GM23338 (cell line): ENCODE measurements around the gene LENEP. TPM values are rescaled to one million over a fixed set of nuclear protein-coding genes. Genes with fewer than 3 reads are reported as not detected.

Source experiments
- ATAC-seq: fragments of 200-7000 bp; cut with Tn5 transposase; 3 replicates; pipeline ENCODE4 v1.9.1; 2020
- DNase-seq: peaks from one replicate; pipeline ENCODE4 v3.0.0-alpha.2; 2015; ENCODE audit warnings: low spot score
- H2AFZ ChIP-seq: fragments of 200-600 bp; sonication (generic); 2 replicates; pipeline ENCODE4 v1.8.0; 2016; ENCODE audit warnings: antibody characterized with exemption, mild to moderate bottlenecking, moderate library complexity
- H3F3A ChIP-seq: fragments of 200-600 bp; sonication (generic); replicated peaks from 2 replicates; pipeline ENCODE4 v1.8.0; 2017; ENCODE audit warnings: antibody characterized with exemption, mixed run types, low read depth
- H3K27ac ChIP-seq: fragments of 200-600 bp; sonication (generic); 2 replicates; pipeline ENCODE4 v1.6.1; 2016; ENCODE audit warnings: low read depth
- H3K27me3 ChIP-seq: fragments of 200-600 bp; sonication (generic); 2 replicates; pipeline ENCODE4 v1.8.0; 2016; ENCODE audit warnings: mild to moderate bottlenecking, mixed run types, moderate library complexity; ENCODE audit not compliant: insufficient read depth
- H3K36me3 ChIP-seq: fragments of 200-600 bp; sonication (generic); 2 replicates; pipeline ENCODE4 v1.8.0; 2016; ENCODE audit warnings: mild to moderate bottlenecking; ENCODE audit not compliant: insufficient read depth
- H3K4me1 ChIP-seq: fragments of 200-600 bp; sonication (generic); 2 replicates; pipeline ENCODE4 v1.8.0; 2016; ENCODE audit warnings: mild to moderate bottlenecking, moderate library complexity; ENCODE audit not compliant: insufficient read depth
- H3K4me2 ChIP-seq: fragments of 200-600 bp; sonication (generic); 2 replicates; pipeline ENCODE4 v1.7.1; 2017; ENCODE audit warnings: mixed run types
- H3K4me3 ChIP-seq: fragments of 200-600 bp; sonication (generic); 2 replicates; pipeline ENCODE4 v1.6.1; 2016; ENCODE audit warnings: mixed run types
- H3K79me2 ChIP-seq: fragments of 200-600 bp; sonication (generic); replicated peaks from 2 replicates; pipeline ENCODE4 v1.8.0; 2017; ENCODE audit warnings: mild to moderate bottlenecking; ENCODE audit not compliant: insufficient read depth
- H3K9me2 ChIP-seq: fragments of 200-600 bp; sonication (generic); 2 replicates; pipeline ENCODE4 v1.8.0; 2017; ENCODE audit not compliant: insufficient read depth
- H4K20me1 ChIP-seq: fragments of 200-600 bp; sonication (generic); replicated peaks from 2 replicates; pipeline ENCODE4 v1.8.0; 2017; ENCODE audit warnings: mild to moderate bottlenecking; ENCODE audit not compliant: insufficient read depth
- H3K27ac Mint-ChIP-seq: 2 replicates; pipeline ENCODE4 v1.8.0; 2020; ENCODE audit warnings: inconsistent platforms, mild to moderate bottlenecking, moderate library complexity, mixed read lengths
- H3K27me3 Mint-ChIP-seq: 3 replicates; pipeline ENCODE4 v1.8.0; 2022; ENCODE audit warnings: low read depth, mild to moderate bottlenecking, moderate library complexity, mixed read lengths, inconsistent platforms; ENCODE audit not compliant: insufficient read depth, poor library complexity
- H3K36me3 Mint-ChIP-seq: 3 replicates; pipeline ENCODE4 v1.8.0; 2021; ENCODE audit warnings: low read depth, mild to moderate bottlenecking, inconsistent platforms, moderate library complexity, mixed read lengths
- H3K4me1 Mint-ChIP-seq: 3 replicates; pipeline ENCODE4 v1.8.0; 2020; ENCODE audit warnings: mild to moderate bottlenecking, inconsistent platforms, mixed read lengths
- H3K4me3 Mint-ChIP-seq: 3 replicates; pipeline ENCODE4 v1.8.0; 2021; ENCODE audit warnings: moderate library complexity, mild to moderate bottlenecking, inconsistent platforms, mixed read lengths
- H3K9me3 Mint-ChIP-seq: 3 replicates; pipeline ENCODE4 v1.8.0; 2020; ENCODE audit warnings: moderate library complexity, mild to moderate bottlenecking, inconsistent platforms, mixed read lengths
- CREB1 ChIP-seq: fragments of 250-450 bp; sonication (Bioruptor Pico); IDR thresholded peaks from 2 replicates; pipeline ENCODE4 v1.5.0; 2020; ENCODE audit warnings: low read depth, mild to moderate bottlenecking, moderate library complexity
- ETS1 ChIP-seq: IDR thresholded peaks from 2 replicates; pipeline ENCODE4 v1.6.1; 2016; ENCODE audit warnings: antibody characterized with exemption
- EZH2 ChIP-seq: fragments of 200-600 bp; sonication (generic); IDR thresholded peaks from one replicate; pipeline ENCODE4 v1.8.0; 2017; ENCODE audit warnings: antibody characterized with exemption, mild to moderate bottlenecking, low read depth; ENCODE audit not compliant: unreplicated experiment
- NANOG ChIP-seq: IDR thresholded peaks from 2 replicates; pipeline ENCODE4 v1.6.1; 2016; ENCODE audit warnings: antibody characterized with exemption, borderline replicate concordance
- POLR2AphosphoS5 ChIP-seq: IDR thresholded peaks from 2 replicates; pipeline ENCODE4 v1.6.1; 2016; ENCODE audit warnings: antibody characterized with exemption, low read depth
- STAT1 ChIP-seq: IDR thresholded peaks from one replicate; pipeline ENCODE4 v1.6.1; 2016; ENCODE audit warnings: antibody characterized with exemption; ENCODE audit not compliant: unreplicated experiment
- ZNF114 ChIP-seq: fragments of 250-450 bp; sonication (Bioruptor Pico); IDR thresholded peaks from 2 replicates; pipeline ENCODE4 v1.5.0; 2020; ENCODE audit warnings: mild to moderate bottlenecking, moderate library complexity
- ZNF331 ChIP-seq: fragments of 250-450 bp; sonication (Bioruptor Pico); IDR thresholded peaks from 2 replicates; pipeline ENCODE4 v1.5.0; 2020; ENCODE audit warnings: low read depth, mild to moderate bottlenecking, moderate library complexity
- ZNF462 ChIP-seq: fragments of 250-450 bp; sonication (Bioruptor Pico); IDR thresholded peaks from 2 replicates; pipeline ENCODE4 v1.5.0; 2020; ENCODE audit warnings: mild to moderate bottlenecking, moderate library complexity
- polyA plus RNA-seq: library from polyadenylated mRNA; unstranded; fragments of >200 nt; fragmentation: Nextera tagmentation; extraction: Ambion mirVana; gene quantifications from 2 replicates; pipeline ENCODE4 v1.2.1, GENCODE V29; 2016
- total RNA-seq: library from RNA; depleted of rRNA; stranded (reverse); fragments of >200 nt; shearing (Covaris generic); gene quantifications from 2 replicates; pipeline ENCODE4 v1.2.3, GENCODE V29; 2014

Gene LENEP
- total and polyA plus RNA-seq, 2 experiments from 2014 or later, result 1.6 TPM; not detected in 1

GRCh38 chr1:155019377-155020245 is 26.2 kb downstream of the LENEP start:
- peaks cover 19% of the 10 kb centered on the region for H3K4me1 ChIP-seq
- ATAC-seq (no peak), DNase-seq (no peak)
- 0 out of 2 replicates have a peak overlapping the region, but pooled peaks have one; percentile 30 for H3K27ac Mint-ChIP-seq
- no peaks in the 10 kb centered on the region for H3K27me3 ChIP-seq
- peak overlapping the region; percentile 33; the same call in 1 of the 3 replicates for H3K4me3 Mint-ChIP-seq
- H3K4me3 ChIP-seq, result no peak overlapping the region
- no peaks in the 10 kb centered on the region for H3F3A ChIP-seq
- no peaks in the 10 kb centered on the region for H3K79me2 ChIP-seq
- H3K4me1 Mint-ChIP-seq, result peaks cover 40% of the 10 kb centered on the region
- H3K4me2 ChIP-seq, result no peak overlapping the region
- no peaks in the 10 kb centered on the region for H3K36me3 ChIP-seq
- H2AFZ ChIP-seq, result no peak overlapping the region
- no peaks in the 10 kb centered on the region for H3K9me2 ChIP-seq
- no peak overlapping the region for H3K27ac ChIP-seq
- H4K20me1 ChIP-seq, result 0 out of 2 replicates have a peak, but pooled peaks cover 3% of the 10 kb centered on the region
- H3K9me3 Mint-ChIP-seq, result no peaks in the 10 kb centered on the region
- no peak for TF ChIP-seq ETS1
- TF ChIP-seq ZNF331 (CRISPR knock-in tag), result no peak
- peaks cover 17% of the 10 kb centered on the region for H3K36me3 Mint-ChIP-seq
- H3K27me3 Mint-ChIP-seq, result peaks cover 22% of the 10 kb centered on the region

GRCh38 chr1:155022136-155022926 is 28.9 kb downstream of the LENEP start:
- Mint-ChIP-seq H3K27ac (no peak overlapping the region), H3K27me3 (peaks cover 28% of the 10 kb centered on the region), H3K9me3 (no peaks in the 10 kb centered on the region), H3K36me3 (peaks cover 4% of the 10 kb centered on the region; the same call in 2 of the 3 replicates), H3K4me3 (no peak overlapping the region), H3K4me1 (peaks cover 31% of the 10 kb centered on the region)
- TF ChIP-seq STAT1, result no peak
- TF ChIP-seq ZNF331 (CRISPR knock-in tag), result no peak
- no peak for TF ChIP-seq CREB1 (CRISPR knock-in tag)
- TF ChIP-seq NANOG, result no peak
- no peak for TF ChIP-seq ZNF462 (CRISPR knock-in tag)
- TF ChIP-seq POLR2AphosphoS5, result no peak
- no peak for TF ChIP-seq EZH2
- TF ChIP-seq ZNF114 (CRISPR knock-in tag), result no peak
- no peak for ATAC-seq
- Histone ChIP-seq H3K4me3 (no peak overlapping the region), H3K4me1 (peaks cover 11% of the 10 kb centered on the region), H2AFZ (no peak overlapping the region), H3K79me2 (no peaks in the 10 kb centered on the region), H4K20me1 (0 out of 2 replicates have a peak, but pooled peaks cover 3% of the 10 kb centered on the region), H3F3A (no peaks in the 10 kb centered on the region), H3K9me2 (no peaks in the 10 kb centered on the region), H3K27ac (no peak overlapping the region), H3K4me2 (no peak overlapping the region), H3K27me3 (no peaks in the 10 kb centered on the region), H3K36me3 (no peaks in the 10 kb centered on the region)
- DNase-seq, result no peak
